Mesothelial cell of epicardium (in vitro differentiated cells): Measurements from ENCODE around the gene BANP. TPM values are rescaled to one million over a fixed set of nuclear protein-coding genes. Genes with fewer than 3 reads are reported as not detected.

Source experiments
- DNase-seq, 2 experiments: peaks; one replicate each; pipeline ENCODE4 v3.0.0; 2021; ENCODE audit warnings: low spot score in 2 of 2; ENCODE audit not compliant: unreplicated experiment in 2 of 2
- H3K27ac Mint-ChIP-seq: 2 replicates; pipeline ENCODE4 v1.8.0; 2021; ENCODE audit warnings: mixed read lengths
- H3K27me3 Mint-ChIP-seq: 2 replicates; pipeline ENCODE4 v1.8.0; 2021; ENCODE audit warnings: low read depth, mixed read lengths
- H3K36me3 Mint-ChIP-seq: 2 replicates; pipeline ENCODE4 v1.8.0; 2021; ENCODE audit warnings: mixed read lengths
- H3K4me1 Mint-ChIP-seq: 2 replicates; pipeline ENCODE4 v1.8.0; 2021; ENCODE audit warnings: mixed read lengths
- H3K4me3 Mint-ChIP-seq: 2 replicates; pipeline ENCODE4 v1.8.0; 2021; ENCODE audit warnings: mild to moderate bottlenecking, moderate library complexity, mixed read lengths
- H3K9me3 Mint-ChIP-seq: 2 replicates; pipeline ENCODE4 v1.8.0; 2021; ENCODE audit warnings: mixed read lengths
- total RNA-seq: library from RNA; stranded (reverse); gene quantifications from 3 replicates; pipeline ENCODE4 v1.2.1, GENCODE V29; 2021
- TF ChIP-seq, protein P1 (sequence below): fragments of 200-600 bp; sonication (generic); IDR thresholded peaks from one replicate; pipeline ENCODE4 v1.5.0; 2021; ENCODE audit warnings: antibody characterized with exemption; ENCODE audit not compliant: unreplicated experiment

BANP gene
- total RNA-seq, 1 donor from 2014 or later, result 43.6 TPM

GRCh38 chr16:87960852-87961251 lies 9.6 kb downstream of the BANP start:
- H3K4me1 Mint-ChIP-seq, result peaks cover 65% of the 10 kb centered on the region
- H3K36me3 Mint-ChIP-seq, result peaks cover 6% of the 10 kb centered on the region
- no peak for DNase-seq
- H3K4me3 Mint-ChIP-seq, result no peak overlapping the region
- H3K27me3 Mint-ChIP-seq, result no peaks in the 10 kb centered on the region
- TF ChIP-seq, protein P1, sequence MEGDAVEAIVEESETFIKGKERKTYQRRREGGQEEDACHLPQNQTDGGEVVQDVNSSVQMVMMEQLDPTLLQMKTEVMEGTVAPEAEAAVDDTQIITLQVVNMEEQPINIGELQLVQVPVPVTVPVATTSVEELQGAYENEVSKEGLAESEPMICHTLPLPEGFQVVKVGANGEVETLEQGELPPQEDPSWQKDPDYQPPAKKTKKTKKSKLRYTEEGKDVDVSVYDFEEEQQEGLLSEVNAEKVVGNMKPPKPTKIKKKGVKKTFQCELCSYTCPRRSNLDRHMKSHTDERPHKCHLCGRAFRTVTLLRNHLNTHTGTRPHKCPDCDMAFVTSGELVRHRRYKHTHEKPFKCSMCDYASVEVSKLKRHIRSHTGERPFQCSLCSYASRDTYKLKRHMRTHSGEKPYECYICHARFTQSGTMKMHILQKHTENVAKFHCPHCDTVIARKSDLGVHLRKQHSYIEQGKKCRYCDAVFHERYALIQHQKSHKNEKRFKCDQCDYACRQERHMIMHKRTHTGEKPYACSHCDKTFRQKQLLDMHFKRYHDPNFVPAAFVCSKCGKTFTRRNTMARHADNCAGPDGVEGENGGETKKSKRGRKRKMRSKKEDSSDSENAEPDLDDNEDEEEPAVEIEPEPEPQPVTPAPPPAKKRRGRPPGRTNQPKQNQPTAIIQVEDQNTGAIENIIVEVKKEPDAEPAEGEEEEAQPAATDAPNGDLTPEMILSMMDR, result no peak
- H3K27ac Mint-ChIP-seq, result peak overlapping the region; percentile 22
- no peaks in the 10 kb centered on the region for H3K9me3 Mint-ChIP-seq

- H3K36me3 Mint-ChIP-seq, result peaks cover 6% of the 10 kb centered on the region
- no peak overlapping the region for H3K27ac Mint-ChIP-seq
- no peaks in the 10 kb centered on the region for H3K9me3 Mint-ChIP-seq
- DNase-seq, result no peak
- H3K4me3 Mint-ChIP-seq, result no peak overlapping the region
- H3K27me3 Mint-ChIP-seq, result no peaks in the 10 kb centered on the region
- TF ChIP-seq, protein P1, result no peak
- H3K4me1 Mint-ChIP-seq, result peaks cover 65% of the 10 kb centered on the region
Measured at GRCh38 chr16:87961623-87962022, 10.4 kb downstream of the BANP start.

GRCh38 chr16:87963400-87963799 lies 12.2 kb downstream of the BANP start:
- Mint-ChIP-seq H3K36me3 (peaks cover under 1% of the 10 kb centered on the region), H3K9me3 (no peaks in the 10 kb centered on the region), H3K27ac (peak overlapping the region; percentile 65), H3K4me3 (no peak overlapping the region), H3K4me1 (peaks cover 53% of the 10 kb centered on the region), H3K27me3 (no peaks in the 10 kb centered on the region)
- TF ChIP-seq, protein P1, result no peak
- no peak for DNase-seq

- H3K27ac Mint-ChIP-seq, result peak overlapping the region; percentile 60
- DNase-seq, result no peak
- H3K4me1 Mint-ChIP-seq, result peaks cover 50% of the 10 kb centered on the region
- H3K27me3 Mint-ChIP-seq, result no peaks in the 10 kb centered on the region
- peaks cover 5% of the 10 kb centered on the region for H3K36me3 Mint-ChIP-seq
- H3K4me3 Mint-ChIP-seq, result no peak overlapping the region
- TF ChIP-seq, protein P1, result no peak
- H3K9me3 Mint-ChIP-seq, result no peaks in the 10 kb centered on the region
Measured at GRCh38 chr16:87964049-87964659, 12.9 kb downstream of the BANP start.

GRCh38 chr16:87965417-87965816 lies 14.2 kb downstream of the BANP start:
- DNase-seq, result no peak
- Mint-ChIP-seq H3K36me3 (peaks cover 11% of the 10 kb centered on the region), H3K9me3 (peaks cover 4% of the 10 kb centered on the region), H3K4me3 (no peak overlapping the region), H3K27me3 (no peaks in the 10 kb centered on the region), H3K4me1 (peaks cover 43% of the 10 kb centered on the region), H3K27ac (peak overlapping the region; percentile 81)
- TF ChIP-seq, protein P1, result no peak
